HG03103 (cell line): ENCODE data around the gene UBE2K.
"Not testable (repeated sequence)": the region's sequence is repeated elsewhere in the genome, so short reads cannot be mapped to it uniquely, and the experiment has no call there.

Source experiments
- ATAC-seq: cut with Tn5 transposase; IDR thresholded peaks from one replicate; pipeline ENCODE4 v1.9.1; 2021; ENCODE audit warnings: low read depth; ENCODE audit not compliant: unreplicated experiment

Gene UBE2K

GRCh38 chr4:39785083-39785482, 87.1 kb downstream of the UBE2K start:
- ATAC-seq: no peak

DNA sequence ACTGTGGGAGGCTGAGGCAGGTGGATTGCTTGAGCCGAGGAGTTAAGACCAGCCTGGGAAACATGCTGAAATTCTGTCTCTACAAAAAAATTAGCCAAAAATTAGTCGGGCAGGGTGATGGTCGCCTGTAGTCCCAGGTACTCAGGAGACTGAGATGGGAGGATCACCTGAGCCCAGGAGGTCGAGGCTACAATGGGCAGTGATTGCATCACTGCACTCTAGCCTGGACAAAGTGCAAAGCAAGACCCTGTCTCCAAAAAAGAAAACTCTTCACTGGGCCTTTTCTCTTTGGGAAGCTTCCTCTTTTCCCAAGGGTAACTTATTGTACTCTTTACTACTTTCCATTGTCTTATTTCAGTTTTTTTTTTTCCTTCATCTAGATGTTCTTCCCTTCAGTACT, 88.9 kb downstream of the UBE2K start:
- no peak for ATAC-seq

DNA sequence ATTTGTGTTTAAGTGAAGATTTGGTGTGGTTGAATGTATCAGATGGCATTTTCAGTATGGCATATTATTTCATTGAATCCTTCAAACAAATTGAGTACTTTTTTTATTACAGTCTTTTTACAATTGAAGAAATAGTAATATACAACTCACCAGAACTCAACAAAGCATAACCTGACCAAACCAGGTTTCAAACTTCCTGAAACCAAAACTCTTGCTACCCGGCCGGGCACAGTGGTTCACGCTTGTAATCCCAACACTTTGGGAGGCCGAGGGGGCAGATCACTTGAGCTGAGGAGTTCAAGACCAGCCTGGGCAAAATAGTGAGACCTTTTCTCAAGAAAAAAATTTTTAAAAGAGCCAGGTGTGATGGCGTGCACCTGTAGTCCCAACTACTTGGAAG, 94.2 kb downstream of the UBE2K start:
- no peak for ATAC-seq

DNA sequence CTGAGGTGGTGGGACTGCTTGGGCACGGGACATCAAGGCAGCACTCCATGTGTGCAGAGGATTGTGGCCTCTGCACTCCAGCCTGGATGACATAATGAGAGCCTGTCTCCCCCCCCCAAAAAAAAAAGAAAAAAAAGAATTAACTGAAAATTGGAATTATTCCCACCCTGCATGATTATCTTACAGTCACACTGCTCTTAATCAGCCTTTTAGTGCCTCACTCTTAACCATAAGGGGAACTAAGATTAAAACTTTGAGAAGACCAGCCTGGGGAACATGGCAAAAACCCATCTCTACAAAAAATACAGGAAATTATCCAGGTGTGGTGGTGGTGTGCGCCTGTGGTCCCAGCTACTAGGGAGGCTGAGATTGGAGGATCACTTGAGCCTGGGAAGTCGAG, 94.6 kb downstream of the UBE2K start:
- no peak for ATAC-seq

DNA sequence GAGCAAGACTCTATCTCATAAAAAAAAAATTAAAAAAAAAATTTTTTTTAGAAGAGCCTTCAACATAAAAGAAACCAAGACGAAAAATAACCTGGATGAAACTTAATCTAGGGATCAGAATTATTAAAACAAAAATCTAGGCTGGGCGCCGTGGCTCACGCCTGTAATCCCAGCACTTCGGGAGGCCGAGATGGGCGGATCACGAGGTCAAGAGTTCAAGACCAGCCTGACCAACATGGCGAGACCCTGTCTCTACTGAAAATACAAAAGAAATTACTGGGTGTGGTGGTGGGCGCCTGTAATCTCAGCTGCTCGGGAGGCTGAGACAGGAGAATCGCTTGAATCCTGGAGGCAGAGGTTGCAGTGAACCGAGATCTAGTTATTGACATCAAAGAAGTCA, 95.0 kb downstream of the UBE2K start:
- not testable (repeated sequence) for ATAC-seq

- ATAC-seq: no peak
Measured at GRCh38 chr4:39802005-39802404, 104.1 kb downstream of the UBE2K start.

DNA sequence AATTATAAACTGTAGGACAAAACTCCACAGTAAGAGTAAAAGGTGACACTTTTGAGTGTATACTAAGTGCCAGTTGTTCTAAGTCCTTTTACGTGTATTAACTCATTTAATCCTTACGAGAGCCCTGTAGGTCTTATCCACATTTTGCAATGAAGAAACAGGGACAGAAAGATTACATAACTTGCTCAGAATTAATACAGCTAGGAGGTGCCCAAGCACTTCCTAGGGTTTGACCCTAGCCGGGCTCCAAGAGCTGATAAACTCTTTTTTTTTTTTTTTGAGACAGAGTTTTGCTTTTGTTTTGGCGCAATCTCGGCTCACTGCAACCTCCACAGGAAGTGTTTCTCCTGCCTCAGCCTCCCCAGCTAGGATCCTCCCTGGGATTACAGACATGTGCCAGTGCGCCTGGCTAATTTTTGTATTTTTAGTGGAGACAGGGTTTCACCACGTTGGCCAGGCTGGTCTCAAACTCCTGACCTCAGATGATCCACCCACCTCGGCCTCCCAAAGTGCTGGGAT, 110.4 kb downstream of the UBE2K start:
- ATAC-seq: no peak

GRCh38 chr4:39812500-39812899, 114.6 kb downstream of the UBE2K start:
- no peak for ATAC-seq

DNA sequence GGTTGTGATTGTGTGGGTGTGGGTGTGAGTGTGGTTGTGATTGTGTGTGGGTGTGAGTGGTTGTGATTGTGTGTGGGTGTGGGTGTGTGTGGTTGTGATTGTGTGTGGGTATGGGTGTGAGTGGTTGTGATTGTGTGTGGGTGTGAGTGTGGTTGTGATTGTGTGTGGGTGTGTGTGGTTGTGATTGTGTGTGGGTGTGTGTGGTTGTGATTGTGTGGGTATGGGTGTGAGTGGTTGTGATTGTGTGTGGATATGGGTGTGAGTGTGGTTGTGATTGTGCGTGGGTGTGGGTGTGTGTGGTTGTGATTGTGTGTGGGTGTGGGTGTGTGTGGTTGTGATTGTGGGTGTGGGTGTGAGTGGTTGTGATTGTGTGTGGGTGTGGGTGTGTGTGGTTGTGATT, 115.1 kb downstream of the UBE2K start:
- not testable (repeated sequence) for ATAC-seq

- ATAC-seq: not testable (repeated sequence)
Measured at GRCh38 chr4:39813761-39814160, 115.8 kb downstream of the UBE2K start.

GRCh38 chr4:39814403-39815185, 116.7 kb downstream of the UBE2K start:
- ATAC-seq: no peak

- ATAC-seq: no peak
Measured at GRCh38 chr4:39818646-39819045, 120.7 kb downstream of the UBE2K start.

- ATAC-seq: no peak
Measured at GRCh38 chr4:39820186-39820585, 122.2 kb downstream of the UBE2K start.

- no peak for ATAC-seq
Measured at GRCh38 chr4:39821951-39822350, 124.0 kb downstream of the UBE2K start.

- no peak for ATAC-seq
Measured at GRCh38 chr4:39822662-39823061, 124.7 kb downstream of the UBE2K start.

DNA sequence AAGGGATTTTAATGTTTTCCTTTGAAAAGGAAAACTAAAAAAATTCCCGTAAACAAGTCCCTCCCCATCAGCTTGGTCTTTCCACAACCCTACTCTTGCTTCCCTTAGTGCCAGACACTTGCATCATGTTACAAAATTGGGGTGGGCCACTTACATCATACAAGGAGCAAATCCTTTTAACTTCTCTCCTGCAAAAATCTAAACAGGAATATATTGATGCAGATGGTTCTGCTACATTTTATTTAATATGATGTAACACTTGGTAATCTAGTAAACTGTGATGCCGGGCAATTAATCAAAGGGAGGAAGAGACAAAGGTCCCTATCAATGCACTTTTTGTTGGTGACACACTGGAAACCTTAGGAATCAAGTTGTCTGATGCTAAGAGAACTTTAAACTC, 125.3 kb downstream of the UBE2K start:
- no peak for ATAC-seq

GRCh38 chr4:39825090-39825489, 127.2 kb downstream of the UBE2K start:
- ATAC-seq: no peak

GRCh38 chr4:39825741-39826231, 127.8 kb downstream of the UBE2K start:
- no peak for ATAC-seq
